H1 (cell line): Measurements from ENCODE around the gene CACUL1. TPM values are rescaled to one million over a fixed set of nuclear protein-coding genes. Genes with fewer than 3 reads are reported as not detected.

ENCODE experiments used
- BACH1 ChIP-seq: IDR thresholded peaks from 2 replicates; pipeline ENCODE4 v1.6.1; 2012; ENCODE audit warnings: low read length, improper control_type of control experiment
- BRCA1 ChIP-seq: IDR thresholded peaks from 2 replicates; pipeline ENCODE4 v1.6.1; 2012; ENCODE audit warnings: low read depth, low read length, improper control_type of control experiment
- EZH2 ChIP-seq: fragments of 200-600 bp; sonication (generic); IDR thresholded peaks from 2 replicates; pipeline ENCODE4 v1.7.1; 2012; ENCODE audit warnings: low read depth, mild to moderate bottlenecking, moderate library complexity, low read length, inconsistent platforms; ENCODE audit not compliant: severe bottlenecking
- FOSL1 ChIP-seq: IDR thresholded peaks from 2 replicates; pipeline ENCODE4 v1.6.1; 2011; ENCODE audit warnings: mild to moderate bottlenecking, low read depth, low read length, moderate library complexity; ENCODE audit not compliant: insufficient read depth
- HDAC2 ChIP-seq, 2 experiments: fragments of 300-600 bp in 1 of 2; sonication (generic) in 1 of 2; IDR thresholded peaks; 2 replicates each; pipeline ENCODE4 v1.6.1; 2011 to 2012; ENCODE audit warnings: low read depth in 2 of 2, low read length in 2 of 2, mild to moderate bottlenecking in 2 of 2, moderate library complexity in 2 of 2, borderline replicate concordance in 1 of 2, inconsistent platforms in 1 of 2
- PHF8 ChIP-seq: fragments of 200-600 bp; sonication (generic); conservative IDR thresholded peaks from 2 replicates; pipeline ENCODE4 v1.7.1; 2012; ENCODE audit warnings: low read depth, mild to moderate bottlenecking, inconsistent platforms, low read length, moderate library complexity
- POLR2AphosphoS5 ChIP-seq: IDR thresholded peaks from 2 replicates; pipeline ENCODE4 v1.6.1; 2011; ENCODE audit warnings: low read depth, low read length
- SAP30 ChIP-seq: fragments of 300-600 bp; sonication (generic); IDR thresholded peaks from 2 replicates; pipeline ENCODE4 v1.7.1; 2012; ENCODE audit warnings: low read length, moderate library complexity, mild to moderate bottlenecking, inconsistent platforms; ENCODE audit not compliant: insufficient read depth, insufficient replicate concordance
- SUZ12 ChIP-seq: fragments of 200-600 bp; sonication (generic); IDR thresholded peaks from 2 replicates; pipeline ENCODE4 v1.6.1; 2012; ENCODE audit warnings: mild to moderate bottlenecking, inconsistent platforms, low read length, moderate library complexity, mixed read lengths
- polyA plus RNA-seq, 7 experiments: library from polyadenylated mRNA; depleted of rRNA in 3 of 7; stranded (reverse) in 5 of 7; unstranded in 2 of 7; fragments of >200 nt in 5 of 7; fragments of 200-250 nt in 2 of 7; gene quantifications; 1 replicate in 5 of 7; 2 replicates in 1 of 7; 4 replicates in 1 of 7; pipeline versions ENCODE4 v1.2.1 to v1.2.3, GENCODE V29; 2011 to 2013; ENCODE audit warnings: missing spikeins in 2 of 7, mixed read lengths in 2 of 7
- total RNA-seq: library from RNA; stranded (reverse); fragmentation: NEBNext Ultra II Directional; extraction: Animal tissue kit (Norgen Biotek cat#: 25700); gene quantifications from 2 replicates; pipeline ENCODE4 v1.2.1, GENCODE V29; 2021

Gene CACUL1
- total and polyA plus RNA-seq, 2 of the 8 experiments (the other 6 are each of a cell fraction or from before 2014, with no cell fraction given) = 6.5 to 34.2 TPM

DNA sequence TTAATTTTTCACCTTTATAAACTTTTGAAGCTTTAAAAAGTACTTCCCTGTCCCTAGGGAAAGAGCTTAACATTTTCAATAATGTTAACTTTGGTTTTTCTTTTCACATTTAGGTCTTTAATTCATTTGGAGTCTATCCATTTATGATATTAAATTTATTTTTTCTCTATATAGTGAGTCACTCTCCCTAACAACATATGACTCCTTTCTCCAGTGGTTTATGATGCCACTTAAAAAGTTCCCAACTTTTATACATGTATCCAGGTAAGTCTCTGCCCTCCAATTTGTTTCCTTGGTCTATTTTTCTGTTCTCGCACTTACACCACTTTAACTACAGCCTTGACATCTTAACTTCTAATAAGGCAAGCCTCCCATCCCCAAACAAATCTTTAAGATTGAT lies 3.5 kb downstream of the CACUL1 start (continued):
- no peak for TF ChIP-seq EZH2
- TF ChIP-seq BACH1 = no peak
- TF ChIP-seq FOSL1 = no peak
- no peak for TF ChIP-seq HDAC2 (IDR thresholded peaks at IDR 0.05; ENCODE audit: borderline replicate concordance in 1 of 2, low read depth in 2 of 2, low read length in 2 of 2)
- TF ChIP-seq PHF8 = no peak
- no peak for TF ChIP-seq POLR2AphosphoS5
- no peak for TF ChIP-seq SUZ12
- no peak for TF ChIP-seq BRCA1
- no peak for TF ChIP-seq SAP30
